Pancreas (tissue), 10 donors: ENCODE data around the gene SH3RF3. TPM values are rescaled to one million over a fixed set of nuclear protein-coding genes. Genes with fewer than 3 reads are reported as not detected.
A peak's percentile ranks its signal among the peaks of the same experiment; 100 is the strongest.

ENCODE experiments used
- ATAC-seq, 4 donors: fragments of 200-7000 bp; cut with Tn5 transposase; one replicate each; pipeline versions ENCODE4 v1.8.0 to v1.9.1; 2020; ENCODE audit warnings: mild to moderate bottlenecking in 4 of 4, moderate library complexity in 4 of 4
- DNase-seq, 6 donors: peaks; one replicate each; pipeline ENCODE4 v3.0.0-alpha.2; 2020
- FAIRE-seq: peaks from 2 replicates; lab custom pipeline; 2012; peaks lifted over from hg19 to GRCh38; lab: Jason Lieb, UNC
- H3K27ac ChIP-seq, 4 donors: fragments of 200-600 bp; sonication (generic); 1 replicate in 3 of 4; 2 replicates in 1 of 4; pipeline versions ENCODE4 v1.5.0 to v1.8.0; 2020
- H3K27me3 ChIP-seq, 4 donors: fragments of 200-600 bp; one replicate each; pipeline ENCODE4 v1.8.0; 2021
- H3K36me3 ChIP-seq, 3 donors: fragments of 200-600 bp; sonication (generic) in 1 of 3; one replicate each; pipeline versions ENCODE4 v1.5.0 to v1.8.0; 2020 to 2021
- H3K4me1 ChIP-seq, 3 donors: fragments of 200-600 bp; one replicate each; pipeline ENCODE4 v1.8.0; 2021
- H3K4me3 ChIP-seq, 4 donors: fragments of 200-600 bp; sonication (generic) in 2 of 4; one replicate each; pipeline versions ENCODE4 v1.5.0 to v1.8.0; 2020 to 2021
- H3K9me3 ChIP-seq, 4 donors: fragments of 200-600 bp; one replicate each; pipeline ENCODE4 v1.8.0; 2021
- WGBS, 2 donors: extraction: QIAGEN DNeasy Blood & Tissue Kit; methylation state at CpG; one replicate each; pipeline ENCODE4 v1.1.7; 2013; 5-methylcytosine and 5-hydroxymethylcytosine counted together
- intact Hi-C, 3 donors: fragments of 100-400 bp; cut with DNase I; formaldehyde crosslinking; loops; one replicate each; pipeline versions ENCODE4 v1.11.1 to v1.14.2; 2022
- polyA plus RNA-seq, 2 donors: library from polyadenylated mRNA; stranded (reverse); fragments of 200-250 nt; gene quantifications; one replicate each; pipeline ENCODE4 v1.2.3, GENCODE V29; 2013
- total RNA-seq, 6 donors: library from RNA; stranded (reverse); fragmentation: NEBNext Ultra II Directional in 4 of 6; extraction: Animal tissue kit (Norgen Biotek cat#: 25700) in 4 of 6; gene quantifications; one replicate each; pipeline versions ENCODE4 v1.2.1 to v1.2.4, GENCODE V29; 2021 to 2023
- TF ChIP-seq, protein P1 (sequence below), 4 donors: fragments of 200-600 bp; sonication (generic) in 3 of 4; IDR thresholded peaks; one replicate each; pipeline versions ENCODE4 v1.5.0 to v1.8.0; 2021; ENCODE audit warnings: antibody characterized with exemption in 4 of 4
- donor health status: healthy with polysubstance abuse.
- donor health status: DM: no; HTN: no; CAD: no; lungs with moderate emphysema.
- donor health status: DM: no; HTN: no; CAD: no.
- donor health status: control.
- donor health status: control.
- donor health status: Bipolar disorder and iron deficiency.
- donor health status: DM: yes; HTN: yes; CAD: no.
- donor health status: DM: no; HTN: no; CAD: no.
- donor health status: DM: no; HTN: no; CAD: no.
- donor health status: DM: yes; HTN: yes; CAD: no.

SH3RF3 gene
- total and polyA plus RNA-seq, 8 donors = 1.1 to 3.5 (median 1.8) TPM

DNA sequence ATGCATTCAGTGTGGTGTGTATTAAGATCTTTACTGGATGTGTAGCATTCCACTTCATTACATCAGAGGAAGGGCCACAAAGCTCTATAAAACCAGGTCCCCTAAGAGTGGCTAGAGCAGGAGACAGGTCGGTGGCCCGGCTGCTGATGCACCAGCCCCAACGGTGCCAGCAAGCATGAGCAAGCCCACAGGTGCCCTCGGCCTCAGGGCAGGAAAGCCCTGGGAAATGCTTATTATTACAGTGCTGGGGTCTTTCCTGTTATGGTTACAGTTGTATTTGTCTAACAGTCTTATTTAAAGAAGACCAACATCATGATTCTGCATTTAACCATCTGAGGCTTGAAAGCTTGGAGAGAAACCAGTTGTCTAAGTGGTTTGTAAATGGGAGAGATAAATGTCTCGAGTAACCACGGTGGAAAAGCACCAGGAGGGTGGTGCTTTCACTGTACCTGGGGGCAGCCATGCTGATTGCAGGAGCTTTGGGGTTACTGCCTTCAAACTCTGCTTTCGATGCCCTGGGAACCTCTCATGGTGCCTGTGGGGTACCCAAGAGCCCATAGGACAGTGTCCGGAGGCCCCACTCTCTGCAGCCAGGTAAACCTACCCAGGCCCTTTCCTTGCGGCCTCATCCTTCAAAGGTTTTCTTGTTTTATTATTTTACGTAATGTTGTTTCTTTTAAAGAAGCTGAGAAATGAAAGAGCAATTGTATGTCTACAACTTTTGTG lies 133.1 kb downstream of the SH3RF3 start:
- intact Hi-C loops = no loop called here
- WGBS, 2 donors = 94% methylated on average over 10 of the region's 10 CpGs
- Histone ChIP-seq H3K36me3 (no peaks in the 10 kb centered on the region), H3K9me3 (no peaks in the 10 kb centered on the region), H3K27me3 (no peaks in the 10 kb centered on the region), H3K27ac (peak overlapping the region in 1 of 4 donors; percentile 6), H3K4me3 (no peak overlapping the region), H3K4me1 (peaks cover 0 to 13% (median 11%) of the 10 kb centered on the region in 3 donors)
- TF ChIP-seq, protein P1, sequence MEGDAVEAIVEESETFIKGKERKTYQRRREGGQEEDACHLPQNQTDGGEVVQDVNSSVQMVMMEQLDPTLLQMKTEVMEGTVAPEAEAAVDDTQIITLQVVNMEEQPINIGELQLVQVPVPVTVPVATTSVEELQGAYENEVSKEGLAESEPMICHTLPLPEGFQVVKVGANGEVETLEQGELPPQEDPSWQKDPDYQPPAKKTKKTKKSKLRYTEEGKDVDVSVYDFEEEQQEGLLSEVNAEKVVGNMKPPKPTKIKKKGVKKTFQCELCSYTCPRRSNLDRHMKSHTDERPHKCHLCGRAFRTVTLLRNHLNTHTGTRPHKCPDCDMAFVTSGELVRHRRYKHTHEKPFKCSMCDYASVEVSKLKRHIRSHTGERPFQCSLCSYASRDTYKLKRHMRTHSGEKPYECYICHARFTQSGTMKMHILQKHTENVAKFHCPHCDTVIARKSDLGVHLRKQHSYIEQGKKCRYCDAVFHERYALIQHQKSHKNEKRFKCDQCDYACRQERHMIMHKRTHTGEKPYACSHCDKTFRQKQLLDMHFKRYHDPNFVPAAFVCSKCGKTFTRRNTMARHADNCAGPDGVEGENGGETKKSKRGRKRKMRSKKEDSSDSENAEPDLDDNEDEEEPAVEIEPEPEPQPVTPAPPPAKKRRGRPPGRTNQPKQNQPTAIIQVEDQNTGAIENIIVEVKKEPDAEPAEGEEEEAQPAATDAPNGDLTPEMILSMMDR (IDR thresholded peaks at IDR 0.05) = no peak
- DNase-seq (no peak), ATAC-seq (no peak), FAIRE-seq (no peak)

DNA sequence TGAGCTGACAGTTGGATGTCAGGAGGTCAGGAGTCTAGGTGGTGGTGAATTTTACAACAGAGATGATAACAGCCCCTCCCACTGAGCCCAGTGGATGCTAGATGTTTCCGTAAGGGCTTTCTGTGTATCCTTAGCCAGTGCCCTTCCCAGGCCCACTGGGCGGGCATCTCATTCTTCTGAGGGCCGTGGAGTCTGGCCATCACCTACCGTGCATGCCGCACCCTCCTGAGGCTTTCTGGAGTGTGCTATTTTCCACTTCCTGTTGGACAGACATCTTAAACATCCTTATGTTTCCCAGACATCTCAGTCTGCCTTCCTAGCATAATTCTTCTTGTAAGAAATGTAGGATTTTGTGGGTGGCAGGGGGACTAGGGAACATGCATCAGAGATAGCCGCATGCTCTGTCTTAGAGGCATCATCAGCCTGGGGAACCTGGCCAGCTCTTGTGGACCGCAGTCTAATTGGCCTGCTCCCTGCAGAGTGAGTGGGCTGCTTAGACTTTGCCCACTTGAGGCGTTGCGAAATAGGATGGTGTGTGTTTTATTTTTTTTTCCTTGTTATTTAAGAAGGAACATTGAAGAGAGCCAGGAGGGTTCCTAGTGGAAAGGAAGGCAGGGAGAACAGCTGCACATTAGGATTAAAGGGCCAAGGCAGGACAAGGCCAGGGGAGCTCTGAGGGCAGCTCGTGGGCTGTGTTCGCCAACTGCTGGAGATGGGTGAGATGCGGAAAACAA lies 135.8 kb downstream of the SH3RF3 start:
- ATAC-seq = peak in 1 of 4 donors; percentile 18
- H3K27me3 ChIP-seq = no peaks in the 10 kb centered on the region
- TF ChIP-seq, protein P1 (IDR thresholded peaks at IDR 0.05) = no peak
- H3K4me3 ChIP-seq = no peak overlapping the region
- H3K4me1 ChIP-seq = peaks cover 0 to 13% (median 11%) of the 10 kb centered on the region in 3 donors
- intact Hi-C loops = no loop called here
- H3K9me3 ChIP-seq = no peaks in the 10 kb centered on the region
- no peak for FAIRE-seq
- 80 to 82% methylated on average over 12 of the region's 12 CpGs for WGBS, 2 donors
- DNase-seq = peak in 1 of 6 donors; percentile 33
- no peaks in the 10 kb centered on the region for H3K36me3 ChIP-seq
- no peak overlapping the region for H3K27ac ChIP-seq

DNA sequence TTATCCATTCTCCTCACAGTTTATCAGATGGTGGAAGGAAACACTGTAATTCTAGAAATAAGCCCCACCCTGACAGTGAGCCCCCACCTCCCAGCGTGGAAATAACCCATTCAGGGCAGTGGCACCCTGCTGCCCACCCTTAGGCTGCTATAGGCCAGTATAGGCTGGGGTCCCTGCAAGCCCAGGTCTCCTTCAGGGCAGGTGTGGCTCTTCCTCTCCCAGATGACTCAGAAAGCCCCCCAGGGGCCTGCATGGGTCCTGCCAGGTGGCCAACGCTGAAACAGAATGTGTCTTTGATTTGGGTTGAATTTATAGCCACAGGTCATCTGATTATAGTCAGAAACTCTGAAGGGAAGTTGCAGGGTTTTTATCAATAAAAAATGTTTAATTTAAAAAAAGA lies 136.4 kb downstream of the SH3RF3 start:
- no peak overlapping the region for H3K27ac ChIP-seq
- no peak for FAIRE-seq
- TF ChIP-seq, protein P1 (IDR thresholded peaks at IDR 0.05) = no peak

DNA sequence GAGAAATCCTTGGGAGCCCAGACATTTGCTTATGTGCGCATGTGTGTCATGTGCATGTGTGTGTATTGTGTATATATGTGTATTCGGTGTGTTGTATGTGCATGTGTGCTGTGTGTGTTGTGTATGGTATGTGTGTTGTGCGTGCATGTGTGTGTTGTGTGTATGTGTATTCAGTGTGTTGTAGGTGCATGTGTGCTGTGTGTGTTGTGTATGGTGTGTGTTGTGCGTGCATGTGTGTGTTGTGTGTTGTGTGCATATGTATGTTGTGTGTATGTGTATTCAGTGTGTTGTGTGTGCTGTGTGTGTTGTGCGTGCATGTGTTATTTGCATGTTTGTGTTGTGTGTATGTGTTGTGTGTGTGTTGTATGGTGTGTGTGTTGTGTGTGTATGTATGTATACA lies 136.9 kb downstream of the SH3RF3 start:
- Histone ChIP-seq H3K4me3 (no peak overlapping the region), H3K27ac (no peak overlapping the region), H3K36me3 (no peaks in the 10 kb centered on the region), H3K9me3 (no peaks in the 10 kb centered on the region), H3K27me3 (no peaks in the 10 kb centered on the region), H3K4me1 (peaks cover 0 to 7% (median 6%) of the 10 kb centered on the region in 3 donors)
- ATAC-seq = no peak
- TF ChIP-seq, protein P1 (IDR thresholded peaks at IDR 0.05) = no peak
- intact Hi-C loops = no loop called here
- FAIRE-seq = no peak
- no peak for DNase-seq
- 84 to 93% methylated on average over 5 of the region's 5 CpGs for WGBS, 2 donors

More for the DNA sequence above, 136.4 kb downstream of the SH3RF3 start:
- no peaks in the 10 kb centered on the region for H3K27me3 ChIP-seq
- peaks cover 0 to 12% (median 11%) of the 10 kb centered on the region in 3 donors for H3K4me1 ChIP-seq
- ATAC-seq (no peak), DNase-seq (peak in 1 of 6 donors; percentile 22)
- WGBS, 2 donors = 44 to 55% methylated on average over 2 of the region's 2 CpGs
- H3K9me3 ChIP-seq = no peaks in the 10 kb centered on the region
- H3K4me3 ChIP-seq = no peak overlapping the region
- H3K36me3 ChIP-seq = no peaks in the 10 kb centered on the region
- intact Hi-C loops = no loop called here
